Endometrium (tissue), 2 donors: ENCODE measurements around the gene CTAG1B.
"Not testable (repeated sequence)": the region's sequence is repeated elsewhere in the genome, so short reads cannot be mapped to it uniquely, and the experiment has no call there.

ENCODE experiments used
- FAIRE-seq: peaks from 2 replicates; lab custom pipeline; 2012; peaks lifted over from hg19 to GRCh38; lab: Jason Lieb, UNC
- donor health status: control.
- donor health status: control.

The CTAG1B gene

GRCh38 chrX:154582994-154583393 lies 36.1 kb downstream of the CTAG1B start:
- not testable (repeated sequence) for FAIRE-seq

DNA sequence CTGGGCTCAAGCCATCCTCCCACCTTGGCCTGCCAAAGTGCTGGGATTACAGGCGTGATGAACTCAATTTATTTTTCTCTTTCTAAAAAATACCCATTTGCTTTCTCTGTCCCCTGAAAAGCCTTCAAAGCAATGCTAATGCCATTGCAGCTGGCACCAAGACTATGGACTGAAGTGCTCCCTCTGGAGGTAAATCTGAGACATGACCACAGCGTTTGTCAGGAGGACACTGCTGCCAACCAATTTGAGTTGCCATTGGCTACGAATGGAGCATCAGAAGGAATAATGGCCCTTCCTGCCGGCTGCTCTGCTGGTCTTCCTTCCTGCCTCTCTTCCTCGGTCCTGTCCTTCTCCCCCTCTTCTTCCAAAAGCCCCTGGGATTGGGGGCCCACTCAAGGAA lies 44.0 kb downstream of the CTAG1B start:
- FAIRE-seq, result not testable (repeated sequence)

DNA sequence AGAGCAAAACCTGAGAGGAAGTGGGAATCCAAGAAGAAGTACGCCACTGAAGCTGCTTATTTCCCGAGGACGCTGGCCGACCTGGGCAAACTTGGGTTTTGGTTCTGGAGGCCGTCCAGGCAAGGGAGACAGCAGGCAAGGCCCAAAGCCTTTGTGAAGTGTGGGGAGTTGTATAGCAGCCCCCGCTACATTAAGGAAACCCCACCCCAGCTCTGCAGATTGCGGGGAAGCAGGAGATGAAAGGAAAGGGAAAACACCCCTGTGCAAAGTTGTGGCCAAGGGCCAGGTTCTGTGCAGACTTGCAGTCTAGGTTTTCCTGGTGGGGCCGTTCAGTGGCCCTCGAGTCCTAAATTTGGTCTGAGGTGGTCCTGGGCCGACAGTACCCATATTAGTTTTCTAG lies 46.0 kb downstream of the CTAG1B start:
- FAIRE-seq, result not testable (repeated sequence)

DNA sequence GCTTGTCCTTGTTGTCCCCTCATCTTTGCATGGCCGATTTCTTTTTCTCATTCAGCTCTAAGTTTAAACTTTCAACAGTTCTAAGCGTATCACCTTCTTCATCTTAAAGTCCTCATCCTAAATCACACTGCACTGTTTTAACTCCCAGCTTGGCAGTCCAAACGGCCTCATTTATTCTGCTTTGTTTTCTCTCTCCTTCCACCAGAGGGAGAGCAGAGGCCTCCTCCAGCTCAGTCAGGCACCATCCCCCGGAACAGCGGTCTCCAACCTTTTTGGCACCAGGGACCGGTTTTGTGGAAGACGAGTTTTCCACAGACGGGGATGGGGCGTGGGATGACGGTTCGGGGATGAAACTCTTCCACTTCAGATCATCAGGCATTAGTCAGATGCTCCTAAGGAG lies 48.7 kb downstream of the CTAG1B start:
- FAIRE-seq, result not testable (repeated sequence)
